HepG2 (cell line): ENCODE measurements around the gene PRMT2. TPM values are rescaled to one million over a fixed set of nuclear protein-coding genes. Genes with fewer than 3 reads are reported as not detected.

Experiments used
- ARID2 ChIP-seq: sonication (generic); formaldehyde crosslinking; IDR thresholded peaks from 2 replicates; pipeline ENCODE4 v1.8.1; 2022; ENCODE audit warnings: mild to moderate bottlenecking, missing genetic modification reagents, borderline replicate concordance
- DPF2 ChIP-seq: sonication (generic); formaldehyde crosslinking; IDR thresholded peaks from 2 replicates; pipeline ENCODE4 v1.4.0; 2020; ENCODE audit warnings: mild to moderate bottlenecking, low read depth, missing genetic modification reagents, borderline replicate concordance
- FOXM1 ChIP-seq: sonication (generic); formaldehyde crosslinking; IDR thresholded peaks from 2 replicates; pipeline ENCODE4 v1.5.0; 2020; ENCODE audit warnings: missing genetic modification reagents
- MXD3 ChIP-seq: IDR thresholded peaks from 2 replicates; pipeline ENCODE4 v1.6.1; 2016; ENCODE audit warnings: mild to moderate bottlenecking, missing biosample characterization, missing genetic modification reagents
- NR2F6 ChIP-seq, 2 experiments: IDR thresholded peaks; 2 replicates each; pipeline ENCODE4 v1.6.1; 2016; ENCODE audit warnings: antibody characterized with exemption in 1 of 2, mild to moderate bottlenecking in 1 of 2
- PITX1 ChIP-seq: sonication (generic); formaldehyde crosslinking; IDR thresholded peaks from 2 replicates; pipeline ENCODE4 v1.5.1; 2020; ENCODE audit warnings: mild to moderate bottlenecking, missing genetic modification reagents
- RNF2 ChIP-seq: fragments of 450-650 bp; conservative IDR thresholded peaks from 2 replicates; pipeline ENCODE4 v1.6.1; 2016; ENCODE audit warnings: low read depth
- SMARCC2 ChIP-seq: fragments of 450-650 bp; IDR thresholded peaks from 2 replicates; pipeline ENCODE4 v1.6.1; 2017; ENCODE audit warnings: antibody characterized with exemption, mild to moderate bottlenecking
- SNAPC5 ChIP-seq: sonication (generic); formaldehyde crosslinking; IDR thresholded peaks from 2 replicates; pipeline ENCODE4 v1.8.1; 2023; ENCODE audit warnings: mild to moderate bottlenecking, missing genetic modification reagents, borderline replicate concordance
- SOX6 ChIP-seq, 2 experiments: fragments of 450-650 bp in 1 of 2; sonication (generic) in 1 of 2; formaldehyde crosslinking in 1 of 2; IDR thresholded peaks; 2 replicates each; pipeline versions ENCODE4 v1.4.0 to v1.6.1; 2017 to 2020; ENCODE audit warnings: antibody characterized with exemption in 1 of 2, mild to moderate bottlenecking in 1 of 2, missing genetic modification reagents in 1 of 2
- SP140L ChIP-seq: sonication (generic); formaldehyde crosslinking; IDR thresholded peaks from 2 replicates; pipeline ENCODE4 v1.4.0; 2020; ENCODE audit warnings: missing genetic modification reagents, borderline replicate concordance
- TMF1 ChIP-seq: sonication (generic); formaldehyde crosslinking; IDR thresholded peaks from 2 replicates; pipeline ENCODE4 v1.8.1; 2022; ENCODE audit warnings: low read depth, missing genetic modification reagents
- UBTF ChIP-seq: sonication (generic); formaldehyde crosslinking; IDR thresholded peaks from 2 replicates; pipeline ENCODE4 v1.4.0; 2020; ENCODE audit warnings: mild to moderate bottlenecking, missing genetic modification reagents
- ZBTB3 ChIP-seq: sonication (generic); formaldehyde crosslinking; IDR thresholded peaks from 2 replicates; pipeline ENCODE4 v1.4.0; 2020; ENCODE audit warnings: low read depth, mild to moderate bottlenecking, moderate library complexity, missing genetic modification reagents, borderline replicate concordance
- ZBTB37 ChIP-seq: sonication (generic); formaldehyde crosslinking; IDR thresholded peaks from 2 replicates; pipeline ENCODE4 v1.4.0; 2020; ENCODE audit warnings: mild to moderate bottlenecking, missing genetic modification reagents
- ZBTB38 ChIP-seq: sonication (generic); formaldehyde crosslinking; IDR thresholded peaks from 2 replicates; pipeline ENCODE4 v1.5.1; 2020; ENCODE audit warnings: mild to moderate bottlenecking, missing genetic modification reagents
- ZNF207 ChIP-seq: fragments of 450-650 bp; IDR thresholded peaks from 2 replicates; pipeline ENCODE4 v1.6.1; 2016; ENCODE audit warnings: antibody characterized with exemption, borderline replicate concordance
- ZNF331 ChIP-seq: sonication (generic); formaldehyde crosslinking; IDR thresholded peaks from 2 replicates; pipeline ENCODE4 v1.4.0; 2020; ENCODE audit warnings: missing genetic modification reagents
- ZNF33A ChIP-seq: sonication (generic); formaldehyde crosslinking; IDR thresholded peaks from 2 replicates; pipeline ENCODE4 v1.5.1; 2020; ENCODE audit warnings: missing genetic modification reagents, mild to moderate bottlenecking, moderate library complexity, borderline replicate concordance
- ZNF589 ChIP-seq: sonication (generic); formaldehyde crosslinking; conservative IDR thresholded peaks from 2 replicates; pipeline ENCODE4 v1.8.0; 2022; ENCODE audit warnings: mild to moderate bottlenecking, moderate library complexity, missing genetic modification reagents
- ZNF691 ChIP-seq: sonication (generic); formaldehyde crosslinking; IDR thresholded peaks from 2 replicates; pipeline ENCODE4 v1.4.0; 2020; ENCODE audit warnings: missing genetic modification reagents, low read depth, mild to moderate bottlenecking, borderline replicate concordance
- ZNF746 ChIP-seq: sonication (generic); formaldehyde crosslinking; IDR thresholded peaks from 2 replicates; pipeline ENCODE4 v1.8.0; 2022; ENCODE audit warnings: mild to moderate bottlenecking, missing genetic modification reagents
- ZNF777 ChIP-seq: sonication (generic); formaldehyde crosslinking; IDR thresholded peaks from 2 replicates; pipeline ENCODE4 v1.4.0; 2020; ENCODE audit warnings: missing genetic modification reagents
- polyA plus RNA-seq, 8 experiments: library from polyadenylated mRNA; depleted of rRNA in 3 of 8; stranded (reverse) in 7 of 8; unstranded in 1 of 8; fragments of >200 nt; fragmentation: Illumina TruSeq in 4 of 8; extraction: Trizol in 4 of 8; gene quantifications; 2 replicates each; pipeline versions ENCODE4 v1.2.1 to v1.2.3, GENCODE V29; 2011 to 2016; ENCODE audit warnings: low read depth in 4 of 8, missing spikeins in 1 of 8, mixed read lengths in 1 of 8; ENCODE audit not compliant: insufficient read depth in 1 of 8
- total RNA-seq, 5 experiments: library from RNA; depleted of rRNA; stranded (reverse); fragments of >200 nt; fragmentation: Illumina TruSeq; extraction: Trizol; gene quantifications; 2 replicates each; pipeline ENCODE4 v1.2.3, GENCODE V29; 2016; ENCODE audit warnings: low read depth in 1 of 5
- TF ChIP-seq, protein P1 (sequence below): sonication (generic); formaldehyde crosslinking; IDR thresholded peaks from 2 replicates; pipeline ENCODE4 v1.5.0; 2020; ENCODE audit warnings: missing genetic modification reagents

Gene PRMT2
- total and polyA plus RNA-seq, 2 of the 13 experiments (the other 11 are each of a cell fraction or from before 2014, with no cell fraction given) = 54.4 to 78.8 TPM

GRCh38 chr21:46667741-46668380 is 32.4 kb downstream of the PRMT2 start (continued):
- TF ChIP-seq MXD3 (CRISPR knock-in tag) (no peak), ZBTB37 (CRISPR knock-in tag) (no peak), FOXM1 (no peak), ZNF589 (CRISPR knock-in tag) (no peak), ZNF746 (peak; percentile 31; the same call in 1 of the 2 replicates), ZNF777 (peak; percentile 84), ZNF691 (no peak), ZNF331 (CRISPR knock-in tag) (no peak), SMARCC2 (no peak), SNAPC5 (CRISPR knock-in tag) (0 out of 2 replicates have a peak, but pooled peaks have one; percentile 34), SOX6 (IDR thresholded peaks at IDR 0.05) (no peak), SOX6 (CRISPR knock-in tag; IDR thresholded peaks at IDR 0.05) (peak; percentile 30; the same call in 1 of the 2 replicates), TMF1 (CRISPR knock-in tag) (no peak), SP140L (CRISPR knock-in tag) (no peak), UBTF (peak; percentile 73), ZBTB3 (CRISPR knock-in tag) (no peak), NR2F6 (IDR thresholded peaks at IDR 0.05) (no peak), NR2F6 (CRISPR knock-in tag; IDR thresholded peaks at IDR 0.05) (no peak), ZBTB38 (CRISPR knock-in tag) (no peak), ZNF207 (no peak), RNF2 (no peak), ARID2 (CRISPR knock-in tag) (0 out of 2 replicates have a peak, but pooled peaks have one; percentile 47), PITX1 (CRISPR knock-in tag) (no peak), ZNF33A (CRISPR knock-in tag) (no peak), DPF2 (no peak)
- TF ChIP-seq, protein P1, sequence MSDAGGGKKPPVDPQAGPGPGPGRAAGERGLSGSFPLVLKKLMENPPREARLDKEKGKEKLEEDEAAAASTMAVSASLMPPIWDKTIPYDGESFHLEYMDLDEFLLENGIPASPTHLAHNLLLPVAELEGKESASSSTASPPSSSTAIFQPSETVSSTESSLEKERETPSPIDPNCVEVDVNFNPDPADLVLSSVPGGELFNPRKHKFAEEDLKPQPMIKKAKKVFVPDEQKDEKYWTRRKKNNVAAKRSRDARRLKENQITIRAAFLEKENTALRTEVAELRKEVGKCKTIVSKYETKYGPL (CRISPR knock-in tag) = no peak
